GM23338 (cell line): ENCODE results near the gene DRAXIN. TPM values are rescaled to one million over a fixed set of nuclear protein-coding genes. Genes with fewer than 3 reads are reported as not detected.

Experiments used
- ATAC-seq: fragments of 200-7000 bp; cut with Tn5 transposase; 3 replicates; pipeline ENCODE4 v1.9.1; 2020
- DNase-seq: peaks from one replicate; pipeline ENCODE4 v3.0.0-alpha.2; 2015; ENCODE audit warnings: low spot score
- H2AFZ ChIP-seq: fragments of 200-600 bp; sonication (generic); 2 replicates; pipeline ENCODE4 v1.8.0; 2016; ENCODE audit warnings: antibody characterized with exemption, mild to moderate bottlenecking, moderate library complexity
- H3F3A ChIP-seq: fragments of 200-600 bp; sonication (generic); replicated peaks from 2 replicates; pipeline ENCODE4 v1.8.0; 2017; ENCODE audit warnings: antibody characterized with exemption, mixed run types, low read depth
- H3K27ac ChIP-seq: fragments of 200-600 bp; sonication (generic); 2 replicates; pipeline ENCODE4 v1.6.1; 2016; ENCODE audit warnings: low read depth
- H3K27me3 ChIP-seq: fragments of 200-600 bp; sonication (generic); 2 replicates; pipeline ENCODE4 v1.8.0; 2016; ENCODE audit warnings: mild to moderate bottlenecking, mixed run types, moderate library complexity; ENCODE audit not compliant: insufficient read depth
- H3K36me3 ChIP-seq: fragments of 200-600 bp; sonication (generic); 2 replicates; pipeline ENCODE4 v1.8.0; 2016; ENCODE audit warnings: mild to moderate bottlenecking; ENCODE audit not compliant: insufficient read depth
- H3K4me1 ChIP-seq: fragments of 200-600 bp; sonication (generic); 2 replicates; pipeline ENCODE4 v1.8.0; 2016; ENCODE audit warnings: mild to moderate bottlenecking, moderate library complexity; ENCODE audit not compliant: insufficient read depth
- H3K4me2 ChIP-seq: fragments of 200-600 bp; sonication (generic); 2 replicates; pipeline ENCODE4 v1.7.1; 2017; ENCODE audit warnings: mixed run types
- H3K4me3 ChIP-seq: fragments of 200-600 bp; sonication (generic); 2 replicates; pipeline ENCODE4 v1.6.1; 2016; ENCODE audit warnings: mixed run types
- H3K79me2 ChIP-seq: fragments of 200-600 bp; sonication (generic); replicated peaks from 2 replicates; pipeline ENCODE4 v1.8.0; 2017; ENCODE audit warnings: mild to moderate bottlenecking; ENCODE audit not compliant: insufficient read depth
- H3K9me2 ChIP-seq: fragments of 200-600 bp; sonication (generic); 2 replicates; pipeline ENCODE4 v1.8.0; 2017; ENCODE audit not compliant: insufficient read depth
- H4K20me1 ChIP-seq: fragments of 200-600 bp; sonication (generic); replicated peaks from 2 replicates; pipeline ENCODE4 v1.8.0; 2017; ENCODE audit warnings: mild to moderate bottlenecking; ENCODE audit not compliant: insufficient read depth
- H3K27ac Mint-ChIP-seq: 2 replicates; pipeline ENCODE4 v1.8.0; 2020; ENCODE audit warnings: inconsistent platforms, mild to moderate bottlenecking, moderate library complexity, mixed read lengths
- H3K27me3 Mint-ChIP-seq: 3 replicates; pipeline ENCODE4 v1.8.0; 2022; ENCODE audit warnings: low read depth, mild to moderate bottlenecking, moderate library complexity, mixed read lengths, inconsistent platforms; ENCODE audit not compliant: insufficient read depth, poor library complexity
- H3K36me3 Mint-ChIP-seq: 3 replicates; pipeline ENCODE4 v1.8.0; 2021; ENCODE audit warnings: low read depth, mild to moderate bottlenecking, inconsistent platforms, moderate library complexity, mixed read lengths
- H3K4me1 Mint-ChIP-seq: 3 replicates; pipeline ENCODE4 v1.8.0; 2020; ENCODE audit warnings: mild to moderate bottlenecking, inconsistent platforms, mixed read lengths
- H3K4me3 Mint-ChIP-seq: 3 replicates; pipeline ENCODE4 v1.8.0; 2021; ENCODE audit warnings: moderate library complexity, mild to moderate bottlenecking, inconsistent platforms, mixed read lengths
- H3K9me3 Mint-ChIP-seq: 3 replicates; pipeline ENCODE4 v1.8.0; 2020; ENCODE audit warnings: moderate library complexity, mild to moderate bottlenecking, inconsistent platforms, mixed read lengths
- CREB1 ChIP-seq: fragments of 250-450 bp; sonication (Bioruptor Pico); IDR thresholded peaks from 2 replicates; pipeline ENCODE4 v1.5.0; 2020; ENCODE audit warnings: low read depth, mild to moderate bottlenecking, moderate library complexity
- CTCF ChIP-seq, 2 experiments: fragments of 200-600 bp in 1 of 2; sonication (generic) in 1 of 2; conservative IDR thresholded peaks; 2 replicates each; pipeline versions ENCODE4 v1.5.1 to v1.6.1; 2016 to 2017; ENCODE audit warnings: antibody characterized with exemption in 2 of 2, low read depth in 2 of 2, mild to moderate bottlenecking in 2 of 2, moderate library complexity in 1 of 2
- ETS1 ChIP-seq: IDR thresholded peaks from 2 replicates; pipeline ENCODE4 v1.6.1; 2016; ENCODE audit warnings: antibody characterized with exemption
- EZH2 ChIP-seq: fragments of 200-600 bp; sonication (generic); IDR thresholded peaks from one replicate; pipeline ENCODE4 v1.8.0; 2017; ENCODE audit warnings: antibody characterized with exemption, mild to moderate bottlenecking, low read depth; ENCODE audit not compliant: unreplicated experiment
- EZH2phosphoT487 ChIP-seq: fragments of 200-600 bp; sonication (generic); IDR thresholded peaks from one replicate; pipeline ENCODE4 v1.8.1; 2018; ENCODE audit warnings: antibody characterized with exemption; ENCODE audit not compliant: unreplicated experiment
- NANOG ChIP-seq: IDR thresholded peaks from 2 replicates; pipeline ENCODE4 v1.6.1; 2016; ENCODE audit warnings: antibody characterized with exemption, borderline replicate concordance
- POLR2AphosphoS5 ChIP-seq: IDR thresholded peaks from 2 replicates; pipeline ENCODE4 v1.6.1; 2016; ENCODE audit warnings: antibody characterized with exemption, low read depth
- REST ChIP-seq: IDR thresholded peaks from one replicate; pipeline ENCODE4 v1.6.1; 2018; ENCODE audit warnings: antibody characterized with exemption; ENCODE audit not compliant: unreplicated experiment
- ZNF114 ChIP-seq: fragments of 250-450 bp; sonication (Bioruptor Pico); IDR thresholded peaks from 2 replicates; pipeline ENCODE4 v1.5.0; 2020; ENCODE audit warnings: mild to moderate bottlenecking, moderate library complexity
- ZNF462 ChIP-seq: fragments of 250-450 bp; sonication (Bioruptor Pico); IDR thresholded peaks from 2 replicates; pipeline ENCODE4 v1.5.0; 2020; ENCODE audit warnings: mild to moderate bottlenecking, moderate library complexity
- polyA plus RNA-seq: library from polyadenylated mRNA; unstranded; fragments of >200 nt; fragmentation: Nextera tagmentation; extraction: Ambion mirVana; gene quantifications from 2 replicates; pipeline ENCODE4 v1.2.1, GENCODE V29; 2016
- total RNA-seq: library from RNA; depleted of rRNA; stranded (reverse); fragments of >200 nt; shearing (Covaris generic); gene quantifications from 2 replicates; pipeline ENCODE4 v1.2.3, GENCODE V29; 2014

The DRAXIN gene
- total and polyA plus RNA-seq, 2 experiments from 2014 or later, result 7.6 to 23.0 TPM

- no peak overlapping the region for H2AFZ ChIP-seq
- TF ChIP-seq CREB1 (CRISPR knock-in tag) (no peak), ETS1 (no peak), REST (no peak), NANOG (no peak), EZH2 (no peak), ZNF114 (CRISPR knock-in tag) (no peak), POLR2AphosphoS5 (no peak), ZNF462 (CRISPR knock-in tag) (no peak), CTCF (conservative IDR thresholded peaks at IDR 0.05; ENCODE audit: low read depth in 2 of 2) (no peak), EZH2phosphoT487 (no peak)
- H3K4me3 ChIP-seq, result no peak overlapping the region
- H3K9me2 ChIP-seq, result no peaks in the 10 kb centered on the region
- peaks cover 2% of the 10 kb centered on the region; the same call in 1 of the 2 replicates for H3F3A ChIP-seq
- no peaks in the 10 kb centered on the region for H4K20me1 ChIP-seq
- H3K9me3 Mint-ChIP-seq, result no peaks in the 10 kb centered on the region
- H3K27ac ChIP-seq, result no peak overlapping the region
- peaks cover 3% of the 10 kb centered on the region; the same call in 1 of the 3 replicates for H3K4me1 Mint-ChIP-seq
- no peak overlapping the region for H3K4me2 ChIP-seq
- H3K4me3 Mint-ChIP-seq, result no peak overlapping the region
- no peaks in the 10 kb centered on the region for H3K27me3 ChIP-seq
- H3K27ac Mint-ChIP-seq, result no peak overlapping the region
- H3K36me3 ChIP-seq, result no peaks in the 10 kb centered on the region
- peaks cover 13% of the 10 kb centered on the region for H3K27me3 Mint-ChIP-seq
- DNase-seq (no peak), ATAC-seq (no peak)
- H3K36me3 Mint-ChIP-seq, result no peaks in the 10 kb centered on the region
- H3K4me1 ChIP-seq, result no peaks in the 10 kb centered on the region
- no peaks in the 10 kb centered on the region for H3K79me2 ChIP-seq
Measured at GRCh38 chr1:11774753-11775152, 83.2 kb downstream of the DRAXIN start.
